SK-N-SH treated with all-trans-retinoic acid at 6 μM for 48 hours (cell line): ENCODE results near the gene CCDC81.
A peak's percentile ranks its signal among the peaks of the same experiment; 100 is the strongest.

ENCODE experiments used
- ATAC-seq: fragments of 200-7000 bp; cut with Tn5 transposase; 3 replicates; pipeline ENCODE4 v1.9.1; 2020; ENCODE audit warnings: mild to moderate bottlenecking, moderate library complexity
- ARNTL ChIP-seq: fragments of 450-650 bp; formaldehyde crosslinking; IDR thresholded peaks from 2 replicates; pipeline ENCODE4 v1.5.0; 2020; ENCODE audit warnings: low read depth, mild to moderate bottlenecking, moderate library complexity, borderline replicate concordance
- BACH2 ChIP-seq: fragments of 250-450 bp; sonication (Bioruptor Pico); IDR thresholded peaks from 2 replicates; pipeline ENCODE4 v1.9.0; 2021; ENCODE audit warnings: mild to moderate bottlenecking, borderline replicate concordance
- CSDC2 ChIP-seq: fragments of 250-450 bp; sonication (Bioruptor Pico); IDR thresholded peaks from 2 replicates; pipeline ENCODE4 v1.5.0; 2020; ENCODE audit warnings: mild to moderate bottlenecking, moderate library complexity
- ISL1 ChIP-seq: fragments of 250-450 bp; sonication (Bioruptor Pico); IDR thresholded peaks from 2 replicates; pipeline ENCODE4 v2.1.2; 2022; ENCODE audit warnings: mild to moderate bottlenecking, moderate library complexity
- OSR1 ChIP-seq: fragments of 250-450 bp; sonication (Bioruptor Pico); IDR thresholded peaks from 2 replicates; pipeline ENCODE4 v1.8.0; 2022; ENCODE audit warnings: moderate library complexity, mild to moderate bottlenecking, inconsistent platforms
- PPARA ChIP-seq: fragments of 250-450 bp; sonication (Bioruptor Pico); IDR thresholded peaks from 2 replicates; pipeline ENCODE4 v1.5.0; 2020; ENCODE audit warnings: mild to moderate bottlenecking, borderline replicate concordance
- RARB ChIP-seq: fragments of 250-450 bp; sonication (Bioruptor Pico); IDR thresholded peaks from 2 replicates; pipeline ENCODE4 v1.8.0; 2021; ENCODE audit warnings: mild to moderate bottlenecking, moderate library complexity
- SNAI2 ChIP-seq: fragments of 250-450 bp; sonication (Bioruptor Pico); IDR thresholded peaks from 2 replicates; pipeline ENCODE4 v1.5.0; 2020; ENCODE audit warnings: mild to moderate bottlenecking, moderate library complexity
- TCF4 ChIP-seq: fragments of 250-450 bp; sonication (Bioruptor Pico); IDR thresholded peaks from 2 replicates; pipeline ENCODE4 v1.8.0; 2021; ENCODE audit warnings: mild to moderate bottlenecking, moderate library complexity, borderline replicate concordance
- TOX ChIP-seq: fragments of 250-450 bp; sonication (Bioruptor Pico); IDR thresholded peaks from 2 replicates; pipeline ENCODE4 v1.8.0; 2021; ENCODE audit warnings: mild to moderate bottlenecking, moderate library complexity, borderline replicate concordance
- ZC3H10 ChIP-seq: fragments of 250-450 bp; sonication (Bioruptor Pico); IDR thresholded peaks from 2 replicates; pipeline ENCODE4 v1.5.1; 2021; ENCODE audit warnings: mild to moderate bottlenecking, moderate library complexity
- ZFP3 ChIP-seq: fragments of 250-450 bp; sonication (Bioruptor Pico); IDR thresholded peaks from 2 replicates; pipeline ENCODE4 v1.5.0; 2020; ENCODE audit warnings: mild to moderate bottlenecking, moderate library complexity
- ZFP30 ChIP-seq: fragments of 450-650 bp; formaldehyde crosslinking; IDR thresholded peaks from 2 replicates; pipeline ENCODE4 v1.5.0; 2022; ENCODE audit warnings: mild to moderate bottlenecking, moderate library complexity
- ZNF70 ChIP-seq: fragments of 450-650 bp; formaldehyde crosslinking; IDR thresholded peaks from 2 replicates; pipeline ENCODE4 v1.5.0; 2020; ENCODE audit warnings: mild to moderate bottlenecking, moderate library complexity
- ZNF8 ChIP-seq: fragments of 450-650 bp; formaldehyde crosslinking; IDR thresholded peaks from 2 replicates; pipeline ENCODE4 v1.5.0; 2020; ENCODE audit warnings: mild to moderate bottlenecking, moderate library complexity
- TF ChIP-seq, protein P1 (sequence below): fragments of 250-450 bp; sonication (Bioruptor Pico); IDR thresholded peaks from 2 replicates; pipeline ENCODE4 v1.5.1; 2020; ENCODE audit warnings: low read depth, mild to moderate bottlenecking, moderate library complexity
- TF ChIP-seq, protein P2 (sequence below): fragments of 250-450 bp; sonication (Bioruptor Pico); IDR thresholded peaks from 2 replicates; pipeline ENCODE4 v1.8.0; 2020; ENCODE audit warnings: mild to moderate bottlenecking, moderate library complexity, borderline replicate concordance
- TF ChIP-seq, protein P3 (sequence below): fragments of 250-450 bp; sonication (Bioruptor Pico); IDR thresholded peaks from 2 replicates; pipeline ENCODE4 v1.5.0; 2020; ENCODE audit warnings: mild to moderate bottlenecking, moderate library complexity
- TF ChIP-seq, protein P4 (sequence below): fragments of 250-450 bp; sonication (Bioruptor Pico); IDR thresholded peaks from 2 replicates; pipeline ENCODE4 v1.5.1; 2021; ENCODE audit warnings: mild to moderate bottlenecking, moderate library complexity
- TF ChIP-seq, protein P5 (sequence below): fragments of 250-450 bp; sonication (Bioruptor Pico); IDR thresholded peaks from 2 replicates; pipeline ENCODE4 v1.8.0; 2021; ENCODE audit warnings: low read depth, mild to moderate bottlenecking, moderate library complexity, borderline replicate concordance

The CCDC81 gene

DNA sequence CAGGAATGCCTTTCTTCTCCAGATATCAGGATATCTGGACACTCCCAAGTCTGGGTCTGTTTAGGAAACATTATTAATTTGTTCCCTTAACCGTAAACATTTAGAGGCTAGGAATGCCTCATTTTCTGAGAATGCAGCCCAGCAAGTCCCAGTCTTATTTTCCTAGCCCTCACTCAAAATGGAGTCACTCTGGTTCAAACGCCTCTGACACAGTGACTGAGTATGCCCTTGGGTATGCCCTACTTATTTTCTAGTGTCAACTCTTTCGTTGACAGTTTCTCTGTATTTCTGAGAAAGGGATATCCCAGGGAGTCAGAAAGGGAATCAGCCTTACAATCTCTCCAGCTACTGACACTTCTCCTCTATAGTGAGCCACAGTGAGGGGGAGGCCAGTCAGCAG is 16.0 kb upstream of the CCDC81 start:
- TF ChIP-seq SNAI2 (CRISPR knock-in tag) (no peak), ZFP3 (CRISPR knock-in tag) (no peak), TCF4 (no peak), ZC3H10 (CRISPR knock-in tag) (no peak), TOX (CRISPR knock-in tag) (no peak), RARB (CRISPR knock-in tag) (no peak), PPARA (no peak)
- TF ChIP-seq, protein P1, sequence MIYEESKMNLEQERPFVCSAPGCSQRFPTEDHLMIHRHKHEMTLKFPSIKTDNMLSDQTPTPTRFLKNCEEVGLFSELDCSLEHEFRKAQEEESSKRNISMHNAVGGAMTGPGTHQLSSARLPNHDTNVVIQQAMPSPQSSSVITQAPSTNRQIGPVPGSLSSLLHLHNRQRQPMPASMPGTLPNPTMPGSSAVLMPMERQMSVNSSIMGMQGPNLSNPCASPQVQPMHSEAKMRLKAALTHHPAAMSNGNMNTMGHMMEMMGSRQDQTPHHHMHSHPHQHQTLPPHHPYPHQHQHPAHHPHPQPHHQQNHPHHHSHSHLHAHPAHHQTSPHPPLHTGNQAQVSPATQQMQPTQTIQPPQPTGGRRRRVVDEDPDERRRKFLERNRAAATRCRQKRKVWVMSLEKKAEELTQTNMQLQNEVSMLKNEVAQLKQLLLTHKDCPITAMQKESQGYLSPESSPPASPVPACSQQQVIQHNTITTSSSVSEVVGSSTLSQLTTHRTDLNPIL, result no peak
- TF ChIP-seq, protein P2, sequence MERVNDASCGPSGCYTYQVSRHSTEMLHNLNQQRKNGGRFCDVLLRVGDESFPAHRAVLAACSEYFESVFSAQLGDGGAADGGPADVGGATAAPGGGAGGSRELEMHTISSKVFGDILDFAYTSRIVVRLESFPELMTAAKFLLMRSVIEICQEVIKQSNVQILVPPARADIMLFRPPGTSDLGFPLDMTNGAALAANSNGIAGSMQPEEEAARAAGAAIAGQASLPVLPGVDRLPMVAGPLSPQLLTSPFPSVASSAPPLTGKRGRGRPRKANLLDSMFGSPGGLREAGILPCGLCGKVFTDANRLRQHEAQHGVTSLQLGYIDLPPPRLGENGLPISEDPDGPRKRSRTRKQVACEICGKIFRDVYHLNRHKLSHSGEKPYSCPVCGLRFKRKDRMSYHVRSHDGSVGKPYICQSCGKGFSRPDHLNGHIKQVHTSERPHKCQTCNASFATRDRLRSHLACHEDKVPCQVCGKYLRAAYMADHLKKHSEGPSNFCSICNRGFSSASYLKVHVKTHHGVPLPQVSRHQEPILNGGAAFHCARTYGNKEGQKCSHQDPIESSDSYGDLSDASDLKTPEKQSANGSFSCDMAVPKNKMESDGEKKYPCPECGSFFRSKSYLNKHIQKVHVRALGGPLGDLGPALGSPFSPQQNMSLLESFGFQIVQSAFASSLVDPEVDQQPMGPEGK (CRISPR knock-in tag), result no peak
- TF ChIP-seq, protein P3, sequence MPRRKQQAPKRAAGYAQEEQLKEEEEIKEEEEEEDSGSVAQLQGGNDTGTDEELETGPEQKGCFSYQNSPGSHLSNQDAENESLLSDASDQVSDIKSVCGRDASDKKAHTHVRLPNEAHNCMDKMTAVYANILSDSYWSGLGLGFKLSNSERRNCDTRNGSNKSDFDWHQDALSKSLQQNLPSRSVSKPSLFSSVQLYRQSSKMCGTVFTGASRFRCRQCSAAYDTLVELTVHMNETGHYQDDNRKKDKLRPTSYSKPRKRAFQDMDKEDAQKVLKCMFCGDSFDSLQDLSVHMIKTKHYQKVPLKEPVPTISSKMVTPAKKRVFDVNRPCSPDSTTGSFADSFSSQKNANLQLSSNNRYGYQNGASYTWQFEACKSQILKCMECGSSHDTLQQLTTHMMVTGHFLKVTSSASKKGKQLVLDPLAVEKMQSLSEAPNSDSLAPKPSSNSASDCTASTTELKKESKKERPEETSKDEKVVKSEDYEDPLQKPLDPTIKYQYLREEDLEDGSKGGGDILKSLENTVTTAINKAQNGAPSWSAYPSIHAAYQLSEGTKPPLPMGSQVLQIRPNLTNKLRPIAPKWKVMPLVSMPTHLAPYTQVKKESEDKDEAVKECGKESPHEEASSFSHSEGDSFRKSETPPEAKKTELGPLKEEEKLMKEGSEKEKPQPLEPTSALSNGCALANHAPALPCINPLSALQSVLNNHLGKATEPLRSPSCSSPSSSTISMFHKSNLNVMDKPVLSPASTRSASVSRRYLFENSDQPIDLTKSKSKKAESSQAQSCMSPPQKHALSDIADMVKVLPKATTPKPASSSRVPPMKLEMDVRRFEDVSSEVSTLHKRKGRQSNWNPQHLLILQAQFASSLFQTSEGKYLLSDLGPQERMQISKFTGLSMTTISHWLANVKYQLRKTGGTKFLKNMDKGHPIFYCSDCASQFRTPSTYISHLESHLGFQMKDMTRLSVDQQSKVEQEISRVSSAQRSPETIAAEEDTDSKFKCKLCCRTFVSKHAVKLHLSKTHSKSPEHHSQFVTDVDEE (CRISPR knock-in tag), result no peak
- TF ChIP-seq, protein P4, sequence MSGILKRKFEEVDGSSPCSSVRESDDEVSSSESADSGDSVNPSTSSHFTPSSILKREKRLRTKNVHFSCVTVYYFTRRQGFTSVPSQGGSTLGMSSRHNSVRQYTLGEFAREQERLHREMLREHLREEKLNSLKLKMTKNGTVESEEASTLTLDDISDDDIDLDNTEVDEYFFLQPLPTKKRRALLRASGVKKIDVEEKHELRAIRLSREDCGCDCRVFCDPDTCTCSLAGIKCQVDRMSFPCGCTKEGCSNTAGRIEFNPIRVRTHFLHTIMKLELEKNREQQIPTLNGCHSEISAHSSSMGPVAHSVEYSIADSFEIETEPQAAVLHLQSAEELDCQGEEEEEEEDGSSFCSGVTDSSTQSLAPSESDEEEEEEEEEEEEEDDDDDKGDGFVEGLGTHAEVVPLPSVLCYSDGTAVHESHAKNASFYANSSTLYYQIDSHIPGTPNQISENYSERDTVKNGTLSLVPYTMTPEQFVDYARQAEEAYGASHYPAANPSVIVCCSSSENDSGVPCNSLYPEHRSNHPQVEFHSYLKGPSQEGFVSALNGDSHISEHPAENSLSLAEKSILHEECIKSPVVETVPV (CRISPR knock-in tag), result no peak
- no peak for ATAC-seq

DNA sequence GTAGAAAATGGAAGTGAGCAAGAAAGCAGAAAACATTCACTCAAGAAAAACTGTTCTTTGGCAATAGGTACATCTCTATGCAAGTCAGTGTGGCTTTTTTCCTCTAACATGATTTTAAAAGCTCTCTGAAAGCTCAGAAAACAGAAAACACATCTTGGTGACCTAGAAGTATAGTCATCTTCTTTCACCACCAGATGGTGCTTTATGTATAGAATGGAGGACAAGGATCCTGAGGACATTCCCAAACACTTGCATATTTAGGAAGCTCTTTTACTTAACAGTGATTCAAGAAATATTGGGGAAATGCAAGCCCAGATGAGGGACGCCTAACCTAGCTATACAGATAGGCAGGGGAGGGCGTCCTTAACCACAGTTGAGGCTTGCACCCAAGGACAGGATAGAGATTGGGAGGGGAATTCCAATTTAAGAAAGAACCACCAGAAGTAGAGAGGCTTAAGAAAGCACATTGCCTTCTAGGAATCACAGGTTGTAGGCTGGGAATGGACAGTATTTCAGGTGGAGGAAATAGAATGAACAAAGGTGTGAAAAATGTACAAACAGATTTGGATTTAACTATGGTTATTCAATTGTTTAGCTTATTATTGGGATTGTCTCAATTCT is 13.8 kb upstream of the CCDC81 start:
- peak; percentile 96 for ATAC-seq
- no peak for TF ChIP-seq ZNF70 (CRISPR knock-in tag)
- TF ChIP-seq, protein P2 (CRISPR knock-in tag), result no peak
- no peak for TF ChIP-seq ZFP30 (CRISPR knock-in tag)
- no peak for TF ChIP-seq PPARA
- TF ChIP-seq TCF4, result no peak
- TF ChIP-seq ARNTL, result no peak
- TF ChIP-seq ISL1 (CRISPR knock-in tag), result no peak
- TF ChIP-seq OSR1 (CRISPR knock-in tag), result no peak
- no peak for TF ChIP-seq BACH2 (CRISPR knock-in tag)

DNA sequence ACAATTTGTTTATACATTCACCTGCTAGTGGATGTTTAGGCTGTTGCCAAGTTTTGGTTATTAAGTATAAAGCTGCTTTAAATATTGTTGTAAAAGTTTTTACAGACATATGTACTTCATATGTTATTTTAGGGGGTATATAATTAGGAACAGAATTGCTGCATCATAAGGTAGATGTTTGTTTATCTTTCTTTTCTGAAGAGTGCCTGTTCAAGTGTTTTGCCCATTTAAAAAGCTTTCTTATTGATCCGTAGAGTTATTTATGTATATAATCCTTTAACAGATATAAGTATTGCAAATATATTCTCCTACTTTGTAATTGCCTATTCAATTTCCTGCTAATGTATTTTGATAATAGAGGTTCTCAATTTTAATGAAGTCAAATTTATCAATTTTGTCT is 11.3 kb upstream of the CCDC81 start:
- no peak for ATAC-seq
- TF ChIP-seq, protein P5, sequence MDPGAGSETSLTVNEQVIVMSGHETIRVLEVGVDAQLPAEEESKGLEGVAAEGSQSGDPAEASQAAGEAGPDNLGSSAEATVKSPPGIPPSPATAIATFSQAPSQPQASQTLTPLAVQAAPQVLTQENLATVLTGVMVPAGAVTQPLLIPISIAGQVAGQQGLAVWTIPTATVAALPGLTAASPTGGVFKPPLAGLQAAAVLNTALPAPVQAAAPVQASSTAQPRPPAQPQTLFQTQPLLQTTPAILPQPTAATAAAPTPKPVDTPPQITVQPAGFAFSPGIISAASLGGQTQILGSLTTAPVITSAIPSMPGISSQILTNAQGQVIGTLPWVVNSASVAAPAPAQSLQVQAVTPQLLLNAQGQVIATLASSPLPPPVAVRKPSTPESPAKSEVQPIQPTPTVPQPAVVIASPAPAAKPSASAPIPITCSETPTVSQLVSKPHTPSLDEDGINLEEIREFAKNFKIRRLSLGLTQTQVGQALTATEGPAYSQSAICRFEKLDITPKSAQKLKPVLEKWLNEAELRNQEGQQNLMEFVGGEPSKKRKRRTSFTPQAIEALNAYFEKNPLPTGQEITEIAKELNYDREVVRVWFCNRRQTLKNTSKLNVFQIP (CRISPR knock-in tag), result no peak
- TF ChIP-seq, protein P2 (CRISPR knock-in tag), result no peak
- TF ChIP-seq RARB (CRISPR knock-in tag) (no peak), CSDC2 (CRISPR knock-in tag) (no peak), TOX (CRISPR knock-in tag) (no peak), ZNF70 (CRISPR knock-in tag) (no peak), ZNF8 (no peak), PPARA (no peak), ZFP3 (CRISPR knock-in tag) (no peak), TCF4 (no peak), ZC3H10 (CRISPR knock-in tag) (no peak), ISL1 (CRISPR knock-in tag) (no peak), SNAI2 (CRISPR knock-in tag) (no peak), ARNTL (no peak), ZFP30 (CRISPR knock-in tag) (no peak), BACH2 (CRISPR knock-in tag) (no peak)
- TF ChIP-seq, protein P1, result no peak
